GM12878 (cell line): ENCODE data around the gene DERA. TPM values are rescaled to one million over a fixed set of nuclear protein-coding genes. Genes with fewer than 3 reads are reported as not detected.

Experiments used
- ATAC-seq: fragments of 200-7000 bp; cut with Tn5 transposase; 3 replicates; pipeline ENCODE4 v1.9.1; 2020; ENCODE audit warnings: mild to moderate bottlenecking, moderate library complexity
- BruUV-seq: library from RNA; stranded (reverse); fragments of 400-500 nt; replicated peaks from 2 replicates; lab custom pipeline; 2021; lab: Mats Ljungman, UMichigan
- CTCF ChIA-PET: fragments of 300-600 bp; sonication (Branson Sonifier 250); formaldehyde crosslinking; extraction: SDS; loops from one replicate; lab custom pipeline; 2021; ENCODE audit warnings: inconsistent platforms; lab: Yijun Ruan, JAX
- POLR2A ChIA-PET: fragments of 350-600 bp; formaldehyde crosslinking; extraction: SDS; loops from one replicate; lab custom pipeline; 2021; ENCODE audit warnings: inconsistent platforms; lab: Charles Lee
- RAD21 ChIA-PET: fragments of 300-600 bp; sonication (Branson Sonifier 250); formaldehyde crosslinking; loops from one replicate; lab custom pipeline; 2023; ENCODE audit warnings: antibody characterized with exemption; ENCODE audit not compliant: unreplicated experiment; lab: Charles Lee
- SMC1A ChIA-PET: fragments of 300-600 bp; sonication (Branson Sonifier 250); formaldehyde crosslinking; loops from one replicate; lab custom pipeline; 2023; ENCODE audit not compliant: unreplicated experiment, uncharacterized antibody; lab: Charles Lee
- DNase-seq: peaks from one replicate; pipeline ENCODE4 v3.0.0-alpha.2; 2011; ENCODE audit warnings: low read depth, low spot score
- FAIRE-seq: peaks from 3 replicates; lab custom pipeline; 2011; peaks lifted over from hg19 to GRCh38; lab: Jason Lieb, UNC
- H2AFZ ChIP-seq: 2 replicates; pipeline ENCODE4 v1.6.0; 2011; ENCODE audit warnings: low read depth, low read length, control low read depth; ENCODE audit not compliant: control insufficient read depth
- H3K27ac ChIP-seq: 2 replicates; pipeline ENCODE4 v1.5.1; 2011; ENCODE audit warnings: control low read depth; ENCODE audit not compliant: control insufficient read depth, insufficient read depth
- H3K27me3 ChIP-seq, 2 experiments: replicated peaks in 1 of 2; 2 replicates each; pipeline versions ENCODE4 v1.6.0 to v1.6.1; 2011; ENCODE audit warnings: low read length in 1 of 2; ENCODE audit not compliant: control insufficient read depth in 2 of 2, insufficient read depth in 2 of 2
- H3K36me3 ChIP-seq, 2 experiments: 2 replicates each; pipeline ENCODE4 v1.5.1; 2011; ENCODE audit warnings: low read length in 1 of 2; ENCODE audit not compliant: control insufficient read depth in 2 of 2, insufficient read depth in 2 of 2
- H3K4me1 ChIP-seq: 2 replicates; pipeline ENCODE4 v1.6.1; 2011; ENCODE audit warnings: mild to moderate bottlenecking, low read length, moderate library complexity, mixed read lengths; ENCODE audit not compliant: control insufficient read depth, insufficient read depth
- H3K4me2 ChIP-seq: 2 replicates; pipeline ENCODE4 v1.6.0; 2011; ENCODE audit warnings: control low read depth; ENCODE audit not compliant: control insufficient read depth, insufficient read depth
- H3K4me3 ChIP-seq: fragments of 200-600 bp; sonication (generic); 2 replicates; pipeline ENCODE4 v1.5.1; 2016
- H3K79me2 ChIP-seq: 2 replicates; pipeline ENCODE4 v1.6.0; 2011; ENCODE audit warnings: low read length; ENCODE audit not compliant: control insufficient read depth, insufficient read depth
- H3K9ac ChIP-seq: 2 replicates; pipeline ENCODE4 v1.8.0; 2011; ENCODE audit warnings: low read length, control low read depth, mixed read lengths; ENCODE audit not compliant: control insufficient read depth, insufficient read depth
- H3K9me3 ChIP-seq: replicated peaks from 3 replicates; pipeline ENCODE4 v1.5.1; 2011; ENCODE audit warnings: mild to moderate bottlenecking, low read length; ENCODE audit not compliant: control insufficient read depth, insufficient read depth
- H4K20me1 ChIP-seq: 2 replicates; pipeline ENCODE4 v1.6.0; 2011; ENCODE audit not compliant: control insufficient read depth, insufficient read depth
- BCL11A ChIP-seq: IDR thresholded peaks from 2 replicates; pipeline ENCODE4 v1.6.1; 2011; ENCODE audit warnings: low read depth, low read length
- SP1 ChIP-seq: IDR thresholded peaks from one replicate; pipeline ENCODE4 v1.6.1; 2011; ENCODE audit warnings: low read depth, low read length
- TBL1XR1 ChIP-seq: IDR thresholded peaks from 2 replicates; pipeline ENCODE4 v1.6.1; 2012; ENCODE audit warnings: low read depth, low read length, improper control_type of control experiment
- WGBS: methylation state at CpG from one replicate; pipeline ENCODE4 v1.1.6; 2016; ENCODE audit warnings: low lambda C conversion rate; ENCODE audit not compliant: insufficient replicate concordance, insufficient coverage; ENCODE audit errors: missing lambda C conversion rate; 5-methylcytosine and 5-hydroxymethylcytosine counted together
- in situ Hi-C: fragments of 300-500 bp; cut with MboI; formaldehyde crosslinking; loops from 9 replicates; pipeline ENCODE4 v1.14.3; 2018; ENCODE audit warnings: mixed read lengths
- intact Hi-C: fragments of 100-400 bp; cut with micrococcal nuclease; formaldehyde crosslinking; loops from one replicate; pipeline ENCODE4 v1.14.2; 2022; ENCODE audit not compliant: unreplicated experiment
- polyA plus RNA-seq, 11 experiments: library from polyadenylated mRNA; depleted of rRNA in 4 of 11; unstranded in 6 of 11; stranded (reverse) in 5 of 11; fragments of >200 nt; fragmentation: Nextera tagmentation in 4 of 11; fragmentation: Illumina TruSeq in 1 of 11; extraction: Ambion mirVana in 4 of 11; extraction: Trizol in 1 of 11; gene quantifications; 1 replicate in 1 of 11; 2 replicates in 10 of 11; pipeline versions ENCODE4 v1.2.1 to v1.2.3, GENCODE V29; 2011 to 2016; ENCODE audit warnings: inconsistent platforms in 2 of 11, missing spikeins in 2 of 11, low read depth in 1 of 11
- total RNA-seq, 4 experiments: library from RNA; depleted of rRNA in 3 of 4; stranded (reverse); fragments of >200 nt in 3 of 4; fragmentation: Illumina TruSeq in 1 of 4; extraction: Trizol in 1 of 4; gene quantifications; 2 replicates each; pipeline versions ENCODE4 v1.2.1 to v1.2.3, GENCODE V29; 2013 to 2021
- TF ChIP-seq, protein P1 (sequence below): IDR thresholded peaks from 2 replicates; pipeline ENCODE4 v1.6.1; 2012; ENCODE audit warnings: mild to moderate bottlenecking, low read depth, low read length

Gene DERA
- total and polyA plus RNA-seq, 10 of the 15 experiments (the other 5 are each of a cell fraction or from before 2014, with no cell fraction given), result 34.9 to 97.1 (median 40.8) TPM

DNA sequence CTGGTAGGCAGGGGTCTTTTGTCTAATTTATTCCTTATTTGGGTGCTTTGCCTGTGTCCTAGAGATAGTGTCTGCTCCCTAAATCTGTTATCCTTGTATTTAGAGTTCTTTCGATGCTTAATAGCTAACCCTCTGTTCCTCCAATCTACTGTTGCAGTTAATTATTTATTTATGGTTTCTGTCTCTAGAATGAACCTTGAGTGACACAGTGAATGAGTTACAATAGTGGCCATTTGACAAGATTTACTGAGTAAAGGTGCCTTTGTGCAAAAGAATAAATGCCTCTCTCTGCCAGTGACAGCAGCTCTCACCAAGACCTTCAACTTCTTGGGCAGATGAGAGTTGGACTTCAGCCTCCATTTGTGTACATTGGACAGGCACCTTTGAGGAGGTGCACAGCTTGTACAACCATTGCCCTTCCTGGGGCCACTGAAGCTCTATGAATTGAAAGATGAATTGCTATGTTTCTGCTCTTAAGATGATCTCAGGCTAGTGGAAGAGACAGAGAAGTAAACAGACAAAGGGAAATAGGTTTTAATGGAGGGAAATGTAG, 165.9 kb downstream of the DERA start:
- 11% methylated on average over 1 of the region's 1 CpG for WGBS
- in situ Hi-C loops (no loop called here), intact Hi-C loops (loop anchor here (1.0 kb wide), 1 partner anchor 283 kb away; no protein-coding TSS in a partner anchor)
- no peak overlapping the region for H3K27ac ChIP-seq
- H3K79me2 ChIP-seq, result no peaks in the 10 kb centered on the region
- DNase-seq (no peak), ATAC-seq (peak; percentile 14; the same call in 1 of the 3 replicates), FAIRE-seq (no peak)
- SMC1A ChIA-PET, result interaction anchor here (0.9 to 1.5 kb wide), 6 partner anchors 8 to 1565 kb away, joined by 3 to 7 read pairs (median 4); no protein-coding TSS in a partner anchor
- TF ChIP-seq TBL1XR1, result no peak
- no peak for TF ChIP-seq BCL11A
- no peak for TF ChIP-seq SP1
- TF ChIP-seq, protein P1, sequence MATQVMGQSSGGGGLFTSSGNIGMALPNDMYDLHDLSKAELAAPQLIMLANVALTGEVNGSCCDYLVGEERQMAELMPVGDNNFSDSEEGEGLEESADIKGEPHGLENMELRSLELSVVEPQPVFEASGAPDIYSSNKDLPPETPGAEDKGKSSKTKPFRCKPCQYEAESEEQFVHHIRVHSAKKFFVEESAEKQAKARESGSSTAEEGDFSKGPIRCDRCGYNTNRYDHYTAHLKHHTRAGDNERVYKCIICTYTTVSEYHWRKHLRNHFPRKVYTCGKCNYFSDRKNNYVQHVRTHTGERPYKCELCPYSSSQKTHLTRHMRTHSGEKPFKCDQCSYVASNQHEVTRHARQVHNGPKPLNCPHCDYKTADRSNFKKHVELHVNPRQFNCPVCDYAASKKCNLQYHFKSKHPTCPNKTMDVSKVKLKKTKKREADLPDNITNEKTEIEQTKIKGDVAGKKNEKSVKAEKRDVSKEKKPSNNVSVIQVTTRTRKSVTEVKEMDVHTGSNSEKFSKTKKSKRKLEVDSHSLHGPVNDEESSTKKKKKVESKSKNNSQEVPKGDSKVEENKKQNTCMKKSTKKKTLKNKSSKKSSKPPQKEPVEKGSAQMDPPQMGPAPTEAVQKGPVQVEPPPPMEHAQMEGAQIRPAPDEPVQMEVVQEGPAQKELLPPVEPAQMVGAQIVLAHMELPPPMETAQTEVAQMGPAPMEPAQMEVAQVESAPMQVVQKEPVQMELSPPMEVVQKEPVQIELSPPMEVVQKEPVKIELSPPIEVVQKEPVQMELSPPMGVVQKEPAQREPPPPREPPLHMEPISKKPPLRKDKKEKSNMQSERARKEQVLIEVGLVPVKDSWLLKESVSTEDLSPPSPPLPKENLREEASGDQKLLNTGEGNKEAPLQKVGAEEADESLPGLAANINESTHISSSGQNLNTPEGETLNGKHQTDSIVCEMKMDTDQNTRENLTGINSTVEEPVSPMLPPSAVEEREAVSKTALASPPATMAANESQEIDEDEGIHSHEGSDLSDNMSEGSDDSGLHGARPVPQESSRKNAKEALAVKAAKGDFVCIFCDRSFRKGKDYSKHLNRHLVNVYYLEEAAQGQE, result no peak
- CTCF ChIA-PET, result interaction anchor here (0.6 to 2.0 kb wide), 10 partner anchors 11 to 1915 kb away, joined by 3 to 10 read pairs (median 4); no protein-coding TSS in a partner anchor
- POLR2A ChIA-PET, result no interaction called here
- RAD21 ChIA-PET, result interaction anchor here (0.9 kb wide), 1 partner anchor 541 kb away, joined by 3 read pairs; no protein-coding TSS in a partner anchor
- no peaks in the 10 kb centered on the region for H3K27me3 ChIP-seq
- no peaks in the 10 kb centered on the region for H3K4me1 ChIP-seq
- BruUV-seq, result no TSS peak
- no peaks in the 10 kb centered on the region for H4K20me1 ChIP-seq
- H2AFZ ChIP-seq, result no peak overlapping the region
- no peak overlapping the region for H3K9ac ChIP-seq
- H3K36me3 ChIP-seq, result no peaks in the 10 kb centered on the region
- H3K9me3 ChIP-seq, result no peaks in the 10 kb centered on the region
- H3K4me3 ChIP-seq, result no peak overlapping the region
- no peak overlapping the region for H3K4me2 ChIP-seq
